A204.1 (cell line): ENCODE data around the gene HABP4.
"Not testable (repeated sequence)": the region's sequence is repeated elsewhere in the genome, so short reads cannot be mapped to it uniquely, and the experiment has no call there.

ENCODE experiments used
- FAIRE-seq: peaks from 2 replicates; lab custom pipeline; 2012; peaks lifted over from hg19 to GRCh38; lab: Jason Lieb, UNC

The HABP4 gene

GRCh38 chr9:96499257-96499656 is 49.3 kb downstream of the HABP4 start:
- FAIRE-seq, result no peak

GRCh38 chr9:96500696-96501632 is 51.0 kb downstream of the HABP4 start:
- FAIRE-seq, result no peak

- FAIRE-seq, result no peak
These were observed 51.9 kb downstream of the HABP4 start for GRCh38 chr9:96501633-96502538.

DNA sequence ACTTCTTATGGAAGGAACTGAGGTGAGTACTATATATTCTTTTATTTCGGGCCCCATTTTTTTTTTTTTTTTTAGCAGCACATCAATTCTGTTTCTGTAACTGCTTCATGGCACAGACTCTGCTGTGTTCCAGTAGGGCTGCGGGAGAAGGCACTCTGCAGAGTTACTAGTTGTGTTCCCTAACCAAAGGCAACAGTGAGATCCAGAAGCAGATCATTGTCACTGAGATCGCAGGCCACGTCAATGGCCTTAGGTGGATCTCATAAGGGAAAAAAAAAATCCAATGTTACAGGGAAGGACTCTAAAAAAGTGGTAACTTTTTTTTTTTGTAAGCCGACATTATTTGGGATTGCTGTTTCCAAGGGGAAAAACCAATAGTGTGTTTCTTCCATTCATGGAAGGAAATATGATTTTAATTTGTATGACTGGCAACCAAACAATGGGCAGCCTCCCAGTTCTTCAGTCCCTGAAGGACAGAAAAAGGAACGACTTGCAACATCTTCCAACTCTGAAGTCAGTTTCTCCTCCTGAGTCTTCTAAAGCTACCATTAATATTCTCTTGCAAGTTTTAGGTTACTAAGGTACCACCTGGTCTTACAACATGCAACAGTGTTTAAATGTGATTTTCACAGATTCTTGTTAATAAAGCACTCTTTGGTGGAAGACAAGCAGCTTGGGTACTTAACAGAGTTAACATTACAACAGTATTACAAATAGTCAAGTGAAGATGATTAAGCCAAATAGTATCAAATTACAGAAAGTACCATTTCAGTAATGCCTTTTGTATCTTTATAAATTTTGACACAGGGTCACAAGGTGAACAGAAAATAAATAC is 52.8 kb downstream of the HABP4 start:
- FAIRE-seq, result no peak

GRCh38 chr9:96503374-96503748 is 53.4 kb downstream of the HABP4 start:
- not testable (repeated sequence) for FAIRE-seq

GRCh38 chr9:96503918-96504317 is 53.9 kb downstream of the HABP4 start:
- FAIRE-seq, result no peak

DNA sequence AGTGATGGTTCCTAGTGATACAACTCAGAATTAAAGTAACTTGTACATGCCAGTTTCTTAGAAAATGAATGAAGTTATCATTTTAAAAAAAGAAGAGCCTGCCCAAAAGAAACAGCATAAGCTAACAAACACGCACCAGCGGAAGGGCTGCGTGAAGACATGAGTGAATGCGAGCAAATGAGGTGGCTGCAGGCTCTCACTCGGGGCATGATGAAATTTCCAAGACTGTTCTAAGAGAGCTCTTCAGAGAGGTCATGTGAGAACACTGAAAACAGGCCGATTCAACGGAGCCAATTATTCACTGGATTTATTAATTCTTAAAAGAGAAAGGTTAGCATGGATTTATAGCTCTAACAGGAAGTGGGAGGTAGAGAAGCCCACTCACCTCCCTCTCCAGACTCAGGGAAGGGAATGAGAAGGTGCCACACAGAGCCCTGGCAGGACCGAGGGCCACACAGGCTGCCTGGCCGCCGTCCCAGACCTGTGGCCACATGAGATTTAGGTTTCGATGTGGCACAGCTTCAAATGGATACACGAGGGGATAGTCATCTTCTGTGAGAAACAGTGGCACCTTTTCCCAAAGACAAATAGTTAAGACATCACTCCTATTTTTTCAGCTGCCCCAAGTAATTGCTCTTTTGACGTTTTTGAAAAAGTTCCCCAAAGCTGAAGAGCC is 55.5 kb downstream of the HABP4 start:
- no peak for FAIRE-seq

- no peak for FAIRE-seq
These were observed 58.4 kb downstream of the HABP4 start for GRCh38 chr9:96508227-96508940.

DNA sequence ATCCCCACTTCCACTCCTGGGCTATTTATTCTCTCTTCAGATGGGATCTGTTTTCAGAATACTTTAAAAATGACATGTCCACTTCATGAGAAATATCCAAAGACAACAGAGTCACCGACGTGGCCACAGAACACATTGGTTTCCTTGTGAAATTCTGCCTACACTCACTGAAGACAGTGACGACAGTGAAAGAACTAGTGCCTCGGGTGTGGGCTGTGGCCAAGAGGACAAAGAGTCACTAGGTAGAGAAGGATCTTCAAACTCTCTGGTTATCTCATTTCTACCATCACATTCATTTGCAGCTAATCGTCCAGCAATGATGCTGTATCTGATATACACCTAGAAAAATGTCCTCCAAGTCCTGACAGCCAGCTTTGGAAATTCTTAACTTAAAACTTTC is 59.1 kb downstream of the HABP4 start:
- FAIRE-seq, result no peak

DNA sequence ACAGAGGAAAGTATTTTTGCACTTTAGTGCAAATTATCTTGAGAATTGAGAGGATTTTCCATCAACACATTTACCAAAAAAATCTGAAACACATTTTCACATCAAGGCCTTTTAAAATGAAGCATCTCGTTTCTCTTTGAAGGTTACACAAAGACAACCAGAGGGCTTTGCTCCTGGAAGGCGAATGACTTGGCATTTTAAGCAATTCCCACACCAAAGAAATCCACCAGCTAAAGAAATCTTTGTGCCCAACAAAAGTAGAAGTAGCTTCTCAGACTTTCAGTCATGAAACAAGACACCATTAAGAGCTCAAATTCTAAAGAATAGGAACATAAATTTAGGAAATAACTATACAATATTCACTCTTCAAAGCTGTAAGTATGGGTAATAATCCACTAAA is 59.9 kb downstream of the HABP4 start:
- no peak for FAIRE-seq

DNA sequence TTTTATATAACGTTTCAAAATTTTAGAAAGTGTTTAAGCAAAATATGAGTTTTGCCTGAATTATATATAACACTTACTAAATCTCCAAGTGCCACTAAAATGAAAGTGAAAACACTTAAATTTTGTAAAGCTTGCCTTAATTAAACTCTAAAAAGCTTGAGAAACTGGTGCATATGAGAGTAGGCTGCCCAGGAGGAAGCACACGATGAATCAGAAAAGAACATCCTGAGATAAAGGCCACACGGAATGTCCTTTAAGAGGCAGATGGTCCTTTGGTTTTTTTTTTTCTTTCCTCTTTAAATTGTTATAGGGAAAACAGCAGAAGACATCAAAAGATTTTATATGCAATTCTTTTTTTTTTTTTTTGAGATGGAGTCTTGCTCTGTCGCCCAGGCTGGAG is 60.3 kb downstream of the HABP4 start:
- no peak for FAIRE-seq

- FAIRE-seq, result no peak
These were observed 62.3 kb downstream of the HABP4 start for GRCh38 chr9:96512240-96512639.

GRCh38 chr9:96513622-96514021 is 63.7 kb downstream of the HABP4 start:
- FAIRE-seq, result no peak

DNA sequence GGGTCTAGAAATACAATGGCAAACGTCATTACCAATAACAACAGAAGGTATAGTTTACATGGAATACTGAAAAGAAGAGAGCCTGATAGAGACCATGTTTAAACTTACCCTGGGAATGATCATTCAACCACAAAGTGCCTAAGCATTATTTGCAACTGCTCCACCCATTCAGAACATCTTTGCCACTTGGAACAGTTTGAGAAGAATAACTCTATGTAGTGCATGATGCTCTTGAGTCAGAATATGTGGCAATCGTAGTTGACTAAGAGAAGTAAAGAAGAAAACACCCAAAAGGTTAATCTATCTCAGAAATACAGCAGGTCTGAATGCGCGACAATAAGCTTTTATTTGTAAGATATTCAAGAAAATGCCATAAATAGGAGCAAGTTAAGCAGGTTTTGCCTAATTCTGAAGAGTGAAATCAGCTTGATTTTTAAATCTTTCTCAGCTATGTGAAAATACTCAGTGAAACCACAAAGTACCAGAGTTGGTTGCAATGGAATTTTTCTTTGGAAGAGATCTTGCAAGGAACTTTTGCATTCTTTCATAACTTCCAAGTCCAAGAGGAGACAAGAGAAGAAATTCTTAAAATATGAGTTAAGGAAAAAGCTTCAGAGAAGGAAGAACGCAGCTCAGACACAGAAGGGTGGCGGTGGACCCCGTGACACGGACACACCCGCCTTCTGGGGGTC is 64.3 kb downstream of the HABP4 start:
- no peak for FAIRE-seq

- FAIRE-seq, result no peak
These were observed 64.8 kb downstream of the HABP4 start for GRCh38 chr9:96514800-96515158.

DNA sequence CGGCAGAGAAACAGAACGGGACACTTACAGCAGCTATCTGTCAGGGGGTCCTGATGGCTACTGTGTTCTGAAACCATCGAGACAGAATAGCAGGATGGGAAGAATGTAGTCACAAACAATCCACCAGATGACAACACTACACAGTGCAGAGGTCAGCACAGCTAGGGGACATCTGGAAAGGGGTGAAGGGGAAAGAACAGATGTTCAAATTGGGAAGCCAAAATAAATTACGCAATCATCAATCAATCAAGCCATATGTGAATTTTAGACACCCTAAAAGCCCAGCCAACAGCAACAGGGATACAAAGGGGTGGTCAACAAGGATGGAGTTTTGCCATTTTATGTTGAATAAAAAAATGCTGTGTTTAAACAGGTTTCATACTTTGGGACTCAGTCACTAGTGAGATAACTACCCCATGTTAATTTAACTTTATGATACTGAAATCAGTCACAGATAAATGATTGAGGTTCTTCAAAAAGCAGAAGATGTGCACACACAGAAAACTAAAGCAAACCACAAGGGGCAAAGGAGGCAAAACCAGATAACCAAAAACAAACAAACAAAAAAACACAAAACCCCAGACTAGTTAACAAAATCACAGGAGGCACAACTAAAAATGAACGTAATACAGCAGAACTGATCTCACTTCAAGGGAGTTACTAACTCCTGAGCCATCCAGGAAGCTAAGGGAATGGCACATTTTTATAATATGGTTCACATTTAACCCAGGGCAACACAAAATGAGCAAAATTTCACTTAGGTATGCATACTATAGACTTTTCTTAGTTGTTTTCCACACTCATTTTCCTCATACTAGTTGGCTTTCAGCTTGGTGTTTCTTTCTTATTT is 65.9 kb downstream of the HABP4 start:
- FAIRE-seq, result no peak

DNA sequence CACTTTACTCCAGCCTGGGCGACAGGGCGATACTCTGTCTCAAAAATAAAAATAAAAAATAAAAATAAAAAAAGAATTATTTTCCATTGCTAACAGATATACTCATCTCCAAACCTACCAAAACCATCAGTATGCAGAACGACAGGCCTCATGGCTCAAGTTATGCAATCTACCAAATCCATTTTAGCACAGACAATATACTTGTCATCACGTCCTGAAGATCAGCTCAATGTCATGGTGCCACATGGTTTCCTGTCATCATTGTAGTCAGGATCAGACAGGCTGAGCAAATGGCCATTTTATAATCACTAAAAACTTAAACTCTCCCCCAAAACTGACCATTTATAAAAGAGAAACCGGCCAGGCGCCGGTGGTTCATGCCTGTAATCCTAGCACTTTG is 69.1 kb downstream of the HABP4 start:
- no peak for FAIRE-seq

DNA sequence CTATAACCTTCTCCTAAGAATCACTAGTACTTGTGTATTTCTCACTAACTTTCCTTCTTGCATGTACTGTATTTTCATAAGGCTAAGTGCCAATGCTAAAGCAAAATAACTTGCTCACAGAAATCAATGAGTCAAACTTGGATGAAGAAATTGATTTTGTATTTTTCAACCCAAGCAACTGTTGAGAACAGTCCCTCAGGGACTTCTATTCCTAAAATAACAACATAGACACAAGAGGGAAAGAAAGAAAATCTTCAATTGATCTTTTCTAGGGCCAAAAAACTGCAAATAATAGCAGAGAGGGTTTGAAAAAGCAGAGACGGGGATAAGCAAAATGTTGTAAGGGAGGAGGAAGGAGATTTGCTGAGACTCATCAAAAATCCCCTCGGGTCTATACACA is 69.8 kb downstream of the HABP4 start:
- no peak for FAIRE-seq

GRCh38 chr9:96522366-96522765 is 72.4 kb downstream of the HABP4 start:
- FAIRE-seq, result no peak

DNA sequence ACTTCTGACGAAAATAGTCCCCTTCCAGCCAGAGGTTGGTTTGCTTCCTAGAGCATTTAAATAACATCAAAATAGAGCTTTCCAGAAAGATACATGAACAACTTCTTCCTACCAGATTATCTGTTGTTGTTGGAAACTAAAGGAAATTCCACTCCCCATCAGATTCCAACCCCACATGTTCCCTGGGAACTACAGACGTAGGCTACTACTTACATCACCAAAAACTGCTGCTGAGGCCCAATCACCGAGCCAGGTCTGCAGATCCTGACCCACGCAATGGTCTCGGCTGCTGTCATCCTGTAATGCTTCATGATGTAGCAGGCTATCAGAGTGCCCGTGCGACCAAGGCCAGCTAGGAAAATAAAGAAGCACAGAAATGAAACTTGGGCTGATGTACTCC is 73.4 kb downstream of the HABP4 start:
- no peak for FAIRE-seq
